H1 (cell line): ENCODE data around the gene FAM169A. TPM values are rescaled to one million over a fixed set of nuclear protein-coding genes. Genes with fewer than 3 reads are reported as not detected.

ENCODE experiments used
- CTCF ChIA-PET: fragments of 300-600 bp; sonication (Branson Sonifier 250); formaldehyde crosslinking; loops from one replicate; lab custom pipeline; 2021; ENCODE audit not compliant: partially characterized antibody; lab: Charles Lee
- POLR2A ChIA-PET: fragments of 300-600 bp; sonication (Branson Sonifier 250); formaldehyde crosslinking; loops from one replicate; lab custom pipeline; 2021; ENCODE audit warnings: inconsistent platforms; ENCODE audit not compliant: partially characterized antibody; lab: Charles Lee
- DNase-seq, 2 experiments: peaks; one replicate each; pipeline versions ENCODE4 v3.0.0 to v3.0.0-alpha.2; 2010 to 2022; ENCODE audit warnings: low spot score in 2 of 2, low read depth in 1 of 2, mixed read lengths in 1 of 2
- FAIRE-seq: peaks from 2 replicates; lab custom pipeline; 2011; peaks lifted over from hg19 to GRCh38; lab: Jason Lieb, UNC
- H2AFZ ChIP-seq: 2 replicates; pipeline ENCODE4 v1.8.1; 2012; ENCODE audit warnings: low read length, inconsistent platforms
- H2AK5ac ChIP-seq: 2 replicates; pipeline ENCODE4 v1.6.1; 2013; ENCODE audit warnings: low read depth, low read length
- H2BK120ac ChIP-seq: replicated peaks from 2 replicates; pipeline ENCODE3; 2013; ENCODE audit warnings: low read depth, low read length, inconsistent platforms
- H2BK12ac ChIP-seq: 2 replicates; pipeline ENCODE4 v1.6.1; 2013; ENCODE audit warnings: low read depth, low read length
- H2BK15ac ChIP-seq: 2 replicates; pipeline ENCODE4 v1.6.1; 2013; ENCODE audit warnings: low read length
- H2BK20ac ChIP-seq: 2 replicates; pipeline ENCODE4 v1.6.1; 2013; ENCODE audit warnings: low read length
- H2BK5ac ChIP-seq: 2 replicates; pipeline ENCODE4 v1.6.1; 2013; ENCODE audit warnings: low read depth, low read length
- H3K14ac ChIP-seq: 2 replicates; pipeline ENCODE4 v1.6.1; 2013; ENCODE audit warnings: inconsistent platforms; ENCODE audit not compliant: insufficient read length
- H3K18ac ChIP-seq: 2 replicates; pipeline ENCODE4 v1.6.1; 2013; ENCODE audit warnings: low read length; ENCODE audit errors: extremely low read depth
- H3K23ac ChIP-seq: 2 replicates; pipeline ENCODE4 v1.6.1; 2013; ENCODE audit warnings: inconsistent platforms; ENCODE audit not compliant: insufficient read length
- H3K23me2 ChIP-seq: 2 replicates; pipeline ENCODE4 v1.6.1; 2013; ENCODE audit warnings: low read depth, low read length
- H3K27ac ChIP-seq: 2 replicates; pipeline ENCODE4 v1.6.1; 2011; ENCODE audit warnings: low read depth, low read length, inconsistent platforms
- H3K27me3 ChIP-seq, 4 experiments: replicated peaks in 1 of 4; 1 replicate in 1 of 4; 2 replicates in 3 of 4; pipeline versions ENCODE4 v1.6.1 to v1.8.1; 2011 to 2013; ENCODE audit warnings: low read length in 3 of 4, mild to moderate bottlenecking in 3 of 4, inconsistent platforms in 2 of 4, mixed read lengths in 2 of 4, moderate library complexity in 1 of 4; ENCODE audit not compliant: control insufficient read depth in 3 of 4, insufficient read depth in 3 of 4; ENCODE audit errors: extremely low read depth in 1 of 4
- H3K36me3 ChIP-seq, 4 experiments: 2 replicates each; pipeline versions ENCODE4 v1.6.1 to v1.8.1; 2011 to 2013; ENCODE audit warnings: mild to moderate bottlenecking in 4 of 4, low read length in 3 of 4, moderate library complexity in 2 of 4, control low read depth in 1 of 4, inconsistent platforms in 1 of 4; ENCODE audit not compliant: insufficient read depth in 4 of 4, control insufficient read depth in 2 of 4
- H3K4ac ChIP-seq: replicated peaks from 2 replicates; pipeline ENCODE3; 2013; ENCODE audit warnings: low read length, low read depth, mixed read lengths, inconsistent platforms; ENCODE audit not compliant: insufficient read length
- H3K4me1 ChIP-seq, 4 experiments: replicated peaks in 1 of 4; 1 replicate in 1 of 4; 2 replicates in 3 of 4; pipeline versions ENCODE4 v1.6.1 to v1.8.1; 2011 to 2013; ENCODE audit warnings: low read length in 3 of 4, inconsistent platforms in 2 of 4, mixed read lengths in 1 of 4; ENCODE audit not compliant: insufficient read depth in 4 of 4, control insufficient read depth in 3 of 4
- H3K4me2 ChIP-seq, 2 experiments: 2 replicates each; pipeline versions ENCODE4 v1.6.1 to v1.8.1; 2011 to 2013; ENCODE audit warnings: low read depth in 2 of 2, low read length in 2 of 2, control low read depth in 1 of 2, inconsistent platforms in 1 of 2, mild to moderate bottlenecking in 1 of 2; ENCODE audit not compliant: insufficient read depth in 1 of 2
- H3K4me3 ChIP-seq, 4 experiments: fragments of 200-600, 300-600 bp in 1 of 4; sonication (generic), shearing (Covaris generic), sonication (Bioruptor Twin) in 1 of 4; 2 replicates each; pipeline versions ENCODE4 v1.5.1 to v1.8.1; 2011 to 2016; ENCODE audit warnings: low read length in 4 of 4, low read depth in 3 of 4, control low read depth in 2 of 4, inconsistent platforms in 2 of 4, mild to moderate bottlenecking in 2 of 4, mixed read lengths in 1 of 4, moderate library complexity in 1 of 4; ENCODE audit not compliant: insufficient read depth in 2 of 4; ENCODE audit errors: extremely low read depth in 1 of 4
- H3K56ac ChIP-seq: replicated peaks from 2 replicates; pipeline ENCODE3; 2013; ENCODE audit warnings: low read depth, mild to moderate bottlenecking, mixed read lengths, low read length, inconsistent platforms; ENCODE audit not compliant: insufficient read length
- H3K79me1 ChIP-seq: 2 replicates; pipeline ENCODE4 v1.6.1; 2013; ENCODE audit warnings: low read depth, low read length, control low read depth
- H3K79me2 ChIP-seq, 2 experiments: 2 replicates each; pipeline versions ENCODE4 v1.6.1 to v1.8.1; 2012 to 2013; ENCODE audit warnings: low read length in 2 of 2, mild to moderate bottlenecking in 2 of 2, inconsistent platforms in 1 of 2; ENCODE audit not compliant: insufficient read depth in 2 of 2, control insufficient read depth in 1 of 2
- H3K9ac ChIP-seq, 4 experiments: replicated peaks in 1 of 4; 1 replicate in 1 of 4; 2 replicates in 3 of 4; pipeline versions ENCODE4 v1.6.1 to v1.8.1; 2011 to 2013; ENCODE audit warnings: low read depth in 3 of 4, low read length in 3 of 4, control low read depth in 2 of 4, mild to moderate bottlenecking in 2 of 4, moderate library complexity in 2 of 4, inconsistent platforms in 1 of 4; ENCODE audit errors: extremely low read depth in 1 of 4
- H3K9me3 ChIP-seq, 2 experiments: 2 replicates each; pipeline versions ENCODE4 v1.6.1 to v1.8.1; 2012 to 2013; ENCODE audit warnings: mild to moderate bottlenecking in 2 of 2, moderate library complexity in 2 of 2, control low read depth in 1 of 2, inconsistent platforms in 1 of 2, low read depth in 1 of 2, low read length in 1 of 2, mixed read lengths in 1 of 2; ENCODE audit not compliant: insufficient read depth in 2 of 2
- H4K20me1 ChIP-seq, 2 experiments: replicated peaks in 1 of 2; 2 replicates each; pipeline versions ENCODE3 to v1.8.1; 2011 to 2013; ENCODE audit warnings: inconsistent platforms in 2 of 2, low read length in 2 of 2, mild to moderate bottlenecking in 1 of 2; ENCODE audit not compliant: insufficient read depth in 2 of 2, control insufficient read depth in 1 of 2
- H4K5ac ChIP-seq: 2 replicates; pipeline ENCODE4 v1.6.1; 2013; ENCODE audit warnings: low read length, low read depth, mixed read lengths, inconsistent platforms; ENCODE audit not compliant: insufficient read length
- H4K8ac ChIP-seq: 2 replicates; pipeline ENCODE4 v1.8.0; 2013; ENCODE audit warnings: mild to moderate bottlenecking, moderate library complexity, low read length, inconsistent platforms; ENCODE audit not compliant: insufficient read depth; ENCODE audit errors: extremely low read depth
- H4K91ac ChIP-seq: replicated peaks from 2 replicates; pipeline ENCODE3; 2013; ENCODE audit warnings: low read length, mixed read lengths, inconsistent platforms; ENCODE audit not compliant: insufficient read length
- ASH2L ChIP-seq: fragments of 200-600, 300-600 bp; sonication (generic); IDR thresholded peaks from one replicate; pipeline ENCODE4 v1.7.1; 2017; ENCODE audit warnings: low read length
- ATF3 ChIP-seq: IDR thresholded peaks from 2 replicates; pipeline ENCODE4 v1.6.1; 2011; ENCODE audit warnings: low read depth, mild to moderate bottlenecking, low read length; ENCODE audit not compliant: insufficient read depth
- CHD2 ChIP-seq: IDR thresholded peaks from 2 replicates; pipeline ENCODE4 v1.6.1; 2012; ENCODE audit warnings: low read length, improper control_type of control experiment
- E2F6 ChIP-seq: IDR thresholded peaks from 2 replicates; pipeline ENCODE4 v1.6.1; 2012; ENCODE audit warnings: inconsistent platforms
- EP300 ChIP-seq, 2 experiments: IDR thresholded peaks; 1 replicate in 1 of 2; 2 replicates in 1 of 2; pipeline ENCODE4 v1.6.1; 2011 to 2012; ENCODE audit warnings: low read depth in 2 of 2, low read length in 2 of 2, mild to moderate bottlenecking in 2 of 2, borderline replicate concordance in 1 of 2, inconsistent platforms in 1 of 2, moderate library complexity in 1 of 2
- HDAC2 ChIP-seq, 2 experiments: fragments of 300-600 bp in 1 of 2; sonication (generic) in 1 of 2; IDR thresholded peaks; 2 replicates each; pipeline ENCODE4 v1.6.1; 2011 to 2012; ENCODE audit warnings: low read depth in 2 of 2, low read length in 2 of 2, mild to moderate bottlenecking in 2 of 2, moderate library complexity in 2 of 2, borderline replicate concordance in 1 of 2, inconsistent platforms in 1 of 2
- MAFK ChIP-seq: IDR thresholded peaks from 2 replicates; pipeline ENCODE4 v1.6.1; 2012; ENCODE audit warnings: low read depth, mild to moderate bottlenecking, improper control_type of control experiment, low read length
- RFX5 ChIP-seq: IDR thresholded peaks from 2 replicates; pipeline ENCODE4 v1.6.1; 2011; ENCODE audit warnings: low read depth, low read length, improper control_type of control experiment, borderline replicate concordance
- RXRA ChIP-seq: IDR thresholded peaks from 2 replicates; pipeline ENCODE4 v1.6.1; 2011; ENCODE audit warnings: low read depth, mild to moderate bottlenecking, low read length, moderate library complexity; ENCODE audit not compliant: insufficient read depth
- SIRT6 ChIP-seq: IDR thresholded peaks from one replicate; pipeline ENCODE4 v1.7.1; 2012; ENCODE audit warnings: low read length, inconsistent platforms
- SIX5 ChIP-seq: IDR thresholded peaks from 2 replicates; pipeline ENCODE4 v1.6.1; 2011; ENCODE audit warnings: mild to moderate bottlenecking, low read depth, low read length
- SP1 ChIP-seq: IDR thresholded peaks from 2 replicates; pipeline ENCODE4 v1.6.1; 2011; ENCODE audit warnings: low read depth, low read length
- SUZ12 ChIP-seq: fragments of 200-600 bp; sonication (generic); IDR thresholded peaks from 2 replicates; pipeline ENCODE4 v1.6.1; 2012; ENCODE audit warnings: mild to moderate bottlenecking, inconsistent platforms, low read length, moderate library complexity, mixed read lengths
- polyA plus RNA-seq, 7 experiments: library from polyadenylated mRNA; depleted of rRNA in 3 of 7; stranded (reverse) in 5 of 7; unstranded in 2 of 7; fragments of >200 nt in 5 of 7; fragments of 200-250 nt in 2 of 7; gene quantifications; 1 replicate in 5 of 7; 2 replicates in 1 of 7; 4 replicates in 1 of 7; pipeline versions ENCODE4 v1.2.1 to v1.2.3, GENCODE V29; 2011 to 2013; ENCODE audit warnings: missing spikeins in 2 of 7, mixed read lengths in 2 of 7
- total RNA-seq: library from RNA; stranded (reverse); fragmentation: NEBNext Ultra II Directional; extraction: Animal tissue kit (Norgen Biotek cat#: 25700); gene quantifications from 2 replicates; pipeline ENCODE4 v1.2.1, GENCODE V29; 2021
- TF ChIP-seq, protein P1 (sequence below): IDR thresholded peaks from 2 replicates; pipeline ENCODE4 v1.6.1; 2012; ENCODE audit warnings: inconsistent platforms

FAM169A gene
- total and polyA plus RNA-seq, 2 of the 8 experiments (the other 6 are each of a cell fraction or from before 2014, with no cell fraction given): 12.6 to 83.1 TPM

DNA sequence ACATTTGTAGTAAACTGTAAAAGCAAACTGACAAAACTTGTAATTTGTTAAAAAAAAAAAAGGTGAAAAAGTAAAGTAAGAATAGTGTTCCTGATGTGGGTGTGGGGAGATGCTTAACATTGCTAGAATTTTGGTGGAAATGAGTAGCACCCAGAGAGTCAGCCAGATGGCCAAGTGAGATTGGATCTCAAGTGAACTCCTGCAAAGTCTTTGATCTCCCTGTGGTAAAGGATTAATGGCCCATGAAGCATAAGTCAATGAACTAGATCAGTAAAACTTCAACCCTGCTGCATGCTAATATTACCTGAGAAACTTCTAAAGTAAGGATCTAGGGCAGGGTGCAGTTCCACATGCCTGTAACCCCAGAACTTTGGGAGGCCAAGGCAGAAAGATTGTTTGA lies 19.0 kb upstream of the FAM169A start:
- Histone ChIP-seq H3K23me2 (no peaks in the 10 kb centered on the region), H2BK5ac (no peak overlapping the region), H3K9me3 (no peaks in the 10 kb centered on the region), H4K91ac (no peak overlapping the region), H3K27ac (no peak overlapping the region), H3K23ac (no peak overlapping the region), H2BK20ac (no peak overlapping the region), H3K79me2 (no peaks in the 10 kb centered on the region), H3K27me3 (no peaks in the 10 kb centered on the region), H4K20me1 (no peaks in the 10 kb centered on the region), H4K5ac (no peak overlapping the region), H3K18ac (no peak overlapping the region), H3K4me2 (no peak overlapping the region), H3K36me3 (no peaks in the 10 kb centered on the region), H3K14ac (no peak overlapping the region), H3K56ac (no peak overlapping the region), H2AFZ (no peak overlapping the region), H2BK120ac (peak overlapping the region; percentile 9), H2BK15ac (no peak overlapping the region), H3K4me1 (peaks cover 2 to 10% (median 5%) of the 10 kb centered on the region in 4 experiments; a peak in 4 of 7 replicates), H4K8ac (no peak overlapping the region), H2AK5ac (no peak overlapping the region), H3K79me1 (no peaks in the 10 kb centered on the region), H3K4ac (no peak overlapping the region), H3K9ac (no peak overlapping the region), H2BK12ac (no peak overlapping the region), H3K4me3 (no peak overlapping the region)
- FAIRE-seq: no peak
- no peak for DNase-seq
- CTCF ChIA-PET: interaction anchor here (0.8 to 0.9 kb wide), 2 partner anchors 9 to 60 kb away, joined by 3 read pairs; no protein-coding TSS in a partner anchor
- POLR2A ChIA-PET: no interaction called here
- no peak for TF ChIP-seq SIRT6
- TF ChIP-seq SIX5: no peak
- no peak for TF ChIP-seq SP1
- no peak for TF ChIP-seq RXRA
- no peak for TF ChIP-seq E2F6
- no peak for TF ChIP-seq CHD2
- TF ChIP-seq ASH2L: no peak
- no peak for TF ChIP-seq ATF3
- TF ChIP-seq HDAC2 (IDR thresholded peaks at IDR 0.05; ENCODE audit: borderline replicate concordance in 1 of 2, low read depth in 2 of 2, low read length in 2 of 2): no peak
- no peak for TF ChIP-seq RFX5
- TF ChIP-seq, protein P1, sequence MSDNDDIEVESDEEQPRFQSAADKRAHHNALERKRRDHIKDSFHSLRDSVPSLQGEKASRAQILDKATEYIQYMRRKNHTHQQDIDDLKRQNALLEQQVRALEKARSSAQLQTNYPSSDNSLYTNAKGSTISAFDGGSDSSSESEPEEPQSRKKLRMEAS: no peak
- no peak for TF ChIP-seq SUZ12
- TF ChIP-seq EP300 (IDR thresholded peaks at IDR 0.05; ENCODE audit: borderline replicate concordance in 1 of 2, low read depth in 2 of 2, low read length in 2 of 2): no peak
- no peak for TF ChIP-seq MAFK
